ENCODE data around the gene TFPT.

- TF ChIP-seq CTCF (IDR thresholded peaks at IDR 0.05): no peak
- TF ChIP-seq POLR2AphosphoS5 (IDR thresholded peaks at IDR 0.05; ENCODE audit: low read depth, low read length): no peak
- TF ChIP-seq REST (IDR thresholded peaks at IDR 0.05; ENCODE audit: insufficient read depth in 1 of 2, low read depth in 2 of 2, low read length in 1 of 2): no peak
These were observed 10.3 kb downstream of the TFPT start for GRCh38 chr19:54104998-54105715.
